Dedifferentiated amniotic fluid mesenchymal stem cell (primary cell): Measurements from ENCODE around the gene KIF26B.

Source experiments
- DNase-seq: peaks from one replicate; pipeline ENCODE4 v3.0.0-alpha.2; 2016; ENCODE audit errors: extremely low spot score

The KIF26B gene

DNA sequence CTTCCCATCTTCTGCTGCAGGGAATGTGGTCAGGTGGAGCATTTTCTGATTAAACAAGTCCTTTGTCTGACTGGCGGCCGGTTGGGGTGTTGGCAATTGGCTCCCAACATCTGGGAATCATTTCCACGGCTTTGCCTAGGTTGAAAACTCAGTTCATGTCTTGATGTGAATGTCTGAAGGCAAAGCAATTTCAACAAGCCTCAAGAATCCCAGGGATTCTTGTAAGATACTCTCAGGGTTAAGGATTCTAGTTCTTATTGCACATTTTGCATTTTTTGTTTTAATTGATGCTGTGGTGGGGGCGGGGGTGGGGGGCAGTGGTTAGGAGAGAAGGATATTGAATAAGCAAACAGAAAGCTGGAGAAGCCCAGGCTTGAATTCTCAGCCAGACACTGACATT is 273.9 kb downstream of the KIF26B start:
- DNase-seq = no peak

DNA sequence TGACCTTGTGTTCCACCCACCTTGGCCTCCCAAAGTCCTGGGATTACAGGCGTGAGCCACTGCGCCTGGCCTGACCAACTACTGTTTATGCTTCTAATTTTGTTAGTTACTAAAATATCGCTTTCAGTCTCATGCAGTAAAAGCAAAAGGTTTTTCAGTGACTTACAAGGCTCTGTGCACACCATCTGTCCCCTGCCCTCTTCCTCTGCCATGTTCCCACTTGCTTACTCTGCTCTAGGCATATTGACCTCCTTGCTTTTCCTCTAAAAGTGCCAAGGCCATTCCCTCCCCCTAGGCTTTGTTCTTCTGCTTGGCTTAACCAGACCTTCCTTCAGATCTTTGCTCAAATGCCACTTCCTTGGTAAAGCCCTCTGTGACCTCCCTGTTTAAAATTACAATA is 276.9 kb downstream of the KIF26B start:
- DNase-seq = no peak

DNA sequence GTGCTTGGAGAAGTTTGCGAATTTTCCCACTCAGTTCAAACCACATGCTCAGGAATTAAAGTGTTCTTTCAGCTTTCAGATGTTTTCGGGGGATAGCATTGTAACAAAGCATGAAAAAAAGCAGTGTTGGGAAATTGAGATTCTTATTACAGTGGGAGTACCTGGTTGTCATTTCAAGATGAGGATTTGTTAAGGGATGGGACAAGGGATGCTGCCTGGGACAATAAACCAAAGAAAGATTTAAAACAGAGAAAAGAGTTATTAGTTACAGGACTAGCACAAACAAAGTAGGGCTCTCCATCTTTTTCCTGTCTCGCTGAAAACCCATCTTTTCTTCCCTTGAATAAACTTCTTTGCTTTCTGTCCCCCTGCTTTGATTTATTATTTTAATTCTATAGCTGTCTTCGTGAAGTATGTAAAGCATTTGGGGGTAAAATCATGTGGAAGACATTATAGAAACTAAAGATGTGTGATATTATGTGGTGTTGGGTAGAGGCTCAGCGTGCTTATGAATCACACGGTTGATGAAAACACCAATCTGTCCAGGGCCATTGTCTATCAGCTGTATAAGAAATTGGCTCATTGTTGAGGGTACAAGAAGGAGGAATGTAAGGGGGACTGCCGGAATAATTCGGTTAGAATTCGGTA is 277.6 kb downstream of the KIF26B start:
- DNase-seq = no peak

DNA sequence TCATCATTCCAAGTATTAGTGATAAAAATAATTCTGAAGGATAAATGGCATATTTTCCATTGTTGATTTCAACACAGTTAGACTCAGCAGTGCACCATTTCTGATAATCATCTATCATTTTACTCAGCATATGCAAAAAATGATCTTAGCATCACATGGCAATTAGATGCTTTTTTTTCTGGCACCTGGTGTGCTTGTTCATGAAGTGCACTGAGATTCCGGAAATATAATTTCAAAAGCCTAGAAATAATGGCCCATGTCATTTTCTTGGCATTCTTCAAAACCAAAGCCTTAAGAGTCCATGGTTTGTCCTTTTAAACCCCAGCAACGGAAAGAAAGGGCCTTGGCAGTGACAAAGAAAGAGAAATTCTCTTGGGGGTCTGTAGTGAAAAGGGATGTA is 278.8 kb downstream of the KIF26B start:
- no peak for DNase-seq

DNA sequence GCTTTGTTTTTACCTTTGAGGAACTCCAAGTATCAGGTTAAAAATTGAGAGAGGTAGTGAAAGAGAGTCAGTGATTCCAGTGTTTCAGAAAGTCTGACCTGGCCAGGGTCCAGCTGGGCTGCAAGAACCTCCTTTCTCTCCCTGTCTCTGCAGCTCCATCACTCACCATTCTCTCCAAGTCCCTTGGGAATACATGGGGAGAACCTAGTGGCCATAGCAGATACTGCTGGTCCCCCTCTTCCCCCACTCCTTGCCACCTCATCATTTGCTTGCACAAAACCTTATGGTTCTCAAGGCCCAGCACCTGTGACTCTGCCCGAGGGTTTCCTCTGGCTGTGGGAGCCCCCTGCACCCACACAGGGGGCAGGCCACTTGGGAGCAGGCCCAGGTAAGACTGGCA is 279.5 kb downstream of the KIF26B start:
- DNase-seq = no peak

DNA sequence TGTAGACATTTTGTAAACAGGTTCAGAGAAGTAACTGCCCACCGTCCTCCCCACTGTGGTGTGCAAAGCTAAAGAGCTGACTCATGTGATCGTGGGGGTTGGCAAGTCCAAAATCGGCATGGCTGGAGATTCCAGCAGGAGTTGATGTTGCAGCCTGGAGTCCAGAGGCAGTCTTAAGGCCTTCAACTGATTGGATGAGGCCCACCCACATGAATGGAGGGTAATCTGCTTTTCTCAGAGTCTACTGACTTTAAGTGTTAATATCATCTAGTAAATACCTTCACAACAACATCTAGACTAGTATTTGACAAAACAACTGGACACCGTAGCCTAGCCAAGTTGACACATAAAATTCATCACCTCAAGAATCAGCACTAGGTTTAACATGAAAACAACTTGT is 281.6 kb downstream of the KIF26B start:
- no peak for DNase-seq

DNA sequence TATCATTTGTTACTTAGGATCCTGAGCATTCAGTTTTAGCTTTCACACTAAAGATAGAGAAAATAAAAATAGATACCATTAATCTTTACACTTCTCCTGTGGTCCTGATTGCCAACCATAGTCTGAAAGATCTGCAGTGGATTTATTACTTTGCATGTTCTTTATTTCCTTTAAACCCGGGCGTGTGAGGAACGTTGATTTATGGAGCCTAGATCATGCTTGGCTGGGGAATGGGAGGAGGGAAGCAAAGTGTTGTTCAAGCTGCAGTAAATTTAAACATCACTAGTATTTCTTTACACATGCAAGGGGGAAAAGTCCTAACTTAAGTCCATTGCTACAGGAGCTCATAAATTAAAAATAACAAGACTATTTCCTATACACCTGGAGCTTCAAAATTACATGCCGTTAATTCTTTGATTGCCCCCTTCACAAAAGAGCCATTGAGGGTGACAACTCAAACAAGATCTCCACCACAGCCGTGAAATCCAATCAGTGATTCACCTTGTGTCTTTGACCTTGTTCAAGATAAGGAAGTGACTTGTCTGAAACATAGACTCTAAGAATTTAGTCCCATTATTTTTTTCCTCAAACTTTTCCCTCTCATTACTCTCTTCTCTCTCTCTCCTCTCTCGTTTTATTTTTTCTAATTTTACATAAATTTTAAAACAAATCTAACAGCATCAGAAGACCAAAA is 282.7 kb downstream of the KIF26B start:
- DNase-seq = no peak

DNA sequence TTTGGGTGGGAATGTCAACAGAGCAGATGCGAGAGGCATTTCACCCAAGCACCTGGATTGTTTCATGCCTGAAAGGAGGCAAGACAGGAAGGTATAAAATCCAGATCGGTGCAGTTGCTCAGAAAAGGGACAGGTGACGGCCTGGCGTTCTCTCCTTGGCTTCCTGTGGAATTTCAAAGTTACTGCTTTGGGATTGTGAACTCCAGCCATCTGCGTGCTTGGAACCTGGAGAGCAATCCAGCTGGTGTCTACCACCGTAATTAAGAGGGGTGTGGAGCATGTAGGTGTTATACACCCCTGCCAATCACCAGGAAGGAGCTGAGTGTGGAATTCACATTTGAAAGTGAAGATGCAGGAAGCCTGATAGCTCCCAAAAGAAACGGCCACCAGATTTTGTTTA is 286.1 kb downstream of the KIF26B start:
- no peak for DNase-seq

DNA sequence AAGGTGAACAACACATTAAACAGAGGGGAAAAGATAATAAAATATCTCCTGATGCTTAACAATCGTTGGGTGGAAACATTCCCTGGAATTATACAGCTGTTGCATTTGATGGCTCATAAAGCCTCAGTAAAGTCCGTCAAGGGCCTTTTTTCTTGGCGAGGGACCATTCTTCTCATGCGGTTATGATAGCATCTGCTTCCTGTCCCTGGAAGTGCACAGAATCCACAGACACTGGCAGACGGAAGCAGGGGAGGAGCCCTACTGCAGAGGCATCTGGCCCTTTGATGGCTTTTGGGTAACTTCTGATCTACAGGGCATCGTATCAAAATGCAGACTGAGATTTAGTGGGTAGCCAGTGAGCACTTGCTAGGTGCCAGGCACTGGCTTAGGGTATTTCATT is 286.9 kb downstream of the KIF26B start:
- DNase-seq = no peak

DNA sequence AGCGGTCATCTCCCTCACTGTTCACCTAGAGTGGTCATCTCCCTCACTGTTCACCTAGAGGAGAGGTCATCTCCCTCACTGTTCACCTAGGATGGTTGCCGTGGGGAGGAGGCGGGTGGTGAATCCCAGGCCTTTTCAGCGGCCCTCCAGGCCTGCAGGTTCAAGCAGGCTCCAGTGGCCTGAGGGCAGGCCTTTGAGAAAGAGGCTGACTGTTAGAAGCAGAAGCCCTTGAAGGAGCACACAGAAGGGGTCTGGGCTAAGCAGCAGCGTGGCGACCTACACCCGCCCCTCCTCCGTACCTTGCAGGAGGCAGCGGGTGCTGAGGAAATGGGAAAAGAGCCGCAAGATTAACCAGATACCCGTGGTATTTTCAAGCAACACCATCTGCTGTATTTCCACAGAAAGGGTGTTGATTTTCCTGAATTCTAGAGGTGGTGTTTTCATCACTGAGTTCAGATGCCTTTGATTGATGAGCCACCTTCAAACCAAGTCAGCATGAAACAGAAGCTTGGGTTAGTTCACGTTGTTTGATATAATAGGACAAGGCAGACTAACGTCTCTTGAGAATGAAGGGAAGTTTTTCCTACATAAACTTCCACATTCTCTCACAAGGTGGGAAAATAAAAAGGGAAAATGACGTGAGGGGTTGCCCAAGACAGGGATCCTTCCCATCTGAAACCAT is 289.5 kb downstream of the KIF26B start:
- no peak for DNase-seq

DNA sequence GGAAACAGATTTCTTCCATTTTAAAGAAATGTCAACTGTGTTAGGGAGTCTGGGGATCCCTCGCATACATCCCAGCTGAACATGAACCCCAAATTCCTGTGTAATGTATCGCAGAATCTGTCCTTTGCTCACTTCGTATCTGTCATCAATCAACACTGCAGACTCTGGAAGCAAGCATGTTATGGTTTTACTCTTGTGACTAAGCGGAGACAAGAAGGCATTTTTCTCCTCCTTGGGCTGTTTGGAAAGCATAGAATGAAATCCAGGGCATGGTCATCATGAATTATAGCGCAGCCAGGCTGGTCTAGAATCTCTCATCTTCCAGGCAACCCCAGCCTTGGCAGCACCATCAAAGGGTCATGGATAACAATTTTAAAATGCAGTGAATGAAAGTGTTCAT is 290.2 kb downstream of the KIF26B start:
- no peak for DNase-seq

DNA sequence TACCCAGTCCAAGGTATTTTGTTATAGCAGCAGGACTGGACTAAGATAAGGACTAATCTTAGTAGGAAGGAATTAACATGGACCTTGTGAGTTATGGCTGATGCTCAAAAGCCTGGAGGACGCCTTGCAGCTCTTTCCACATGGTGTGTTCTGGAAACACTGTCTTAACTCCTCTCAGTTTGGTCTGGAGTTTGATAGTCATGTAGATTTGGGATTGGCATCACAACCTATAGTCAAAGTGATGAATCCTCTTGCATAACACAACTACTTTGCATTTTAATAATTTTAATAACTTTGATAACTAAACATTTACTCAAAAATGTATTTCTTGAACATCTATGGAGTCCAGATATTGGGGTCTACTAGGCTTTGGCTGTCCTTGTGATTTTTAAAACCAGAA is 293.7 kb downstream of the KIF26B start:
- no peak for DNase-seq

DNA sequence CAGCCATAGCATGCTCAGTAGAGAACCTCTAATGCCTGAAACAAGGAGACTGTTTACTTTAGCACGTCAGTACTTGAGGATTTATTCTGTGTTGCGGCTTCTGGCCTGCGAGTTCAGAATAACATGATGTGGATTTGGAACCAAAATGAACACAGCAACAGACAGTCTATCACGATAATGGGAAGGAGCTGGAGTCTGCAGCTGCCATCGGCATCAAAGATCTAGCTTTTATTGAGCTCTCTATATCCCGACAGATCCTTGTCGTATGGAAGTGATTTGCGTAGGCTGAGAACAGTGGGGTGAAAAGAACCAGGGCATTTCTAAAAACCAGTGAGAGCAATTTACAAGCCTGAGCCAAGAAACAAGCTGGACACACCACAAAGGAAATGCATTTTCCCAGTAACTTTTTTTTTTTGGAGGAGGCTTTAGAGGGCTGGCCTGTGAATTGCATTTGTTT is 294.2 kb downstream of the KIF26B start:
- DNase-seq = no peak

DNA sequence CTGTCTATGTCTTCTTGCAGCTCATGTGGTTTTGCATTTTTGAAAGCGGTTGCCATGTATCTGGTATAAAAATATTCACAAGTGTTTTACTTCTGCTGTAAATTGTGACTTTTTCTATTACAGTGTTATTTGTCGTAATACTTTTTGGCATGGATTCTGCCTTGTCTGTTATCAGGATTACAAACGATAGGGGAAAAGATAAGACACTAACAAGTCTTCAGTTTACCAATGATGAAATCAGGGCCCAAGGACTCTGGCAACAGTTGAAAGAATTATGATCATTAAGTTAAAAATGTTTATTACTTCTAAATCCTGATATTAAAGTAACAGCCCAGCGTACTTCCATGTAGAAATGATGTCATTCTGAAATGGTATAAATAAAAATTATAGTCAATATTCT is 298.8 kb downstream of the KIF26B start:
- no peak for DNase-seq

DNA sequence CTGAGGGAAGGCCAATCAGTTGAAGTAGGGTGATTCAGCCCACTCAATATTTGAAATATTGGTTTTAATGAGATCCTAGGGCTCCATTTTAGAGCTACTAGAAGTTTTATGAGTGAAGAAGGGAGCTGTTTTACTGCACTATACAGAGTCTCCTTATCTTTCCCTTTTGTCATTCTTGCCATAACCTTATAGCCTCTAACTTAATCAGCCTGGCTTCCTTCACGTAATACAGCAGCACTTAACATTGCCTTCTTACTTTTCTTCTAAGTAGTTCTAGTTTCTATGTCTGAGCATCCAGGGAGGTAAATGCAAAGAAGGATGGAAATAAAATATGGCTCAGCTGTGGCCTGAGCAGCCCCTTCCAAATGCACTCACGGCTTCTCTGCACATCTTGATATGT is 299.3 kb downstream of the KIF26B start:
- no peak for DNase-seq

DNA sequence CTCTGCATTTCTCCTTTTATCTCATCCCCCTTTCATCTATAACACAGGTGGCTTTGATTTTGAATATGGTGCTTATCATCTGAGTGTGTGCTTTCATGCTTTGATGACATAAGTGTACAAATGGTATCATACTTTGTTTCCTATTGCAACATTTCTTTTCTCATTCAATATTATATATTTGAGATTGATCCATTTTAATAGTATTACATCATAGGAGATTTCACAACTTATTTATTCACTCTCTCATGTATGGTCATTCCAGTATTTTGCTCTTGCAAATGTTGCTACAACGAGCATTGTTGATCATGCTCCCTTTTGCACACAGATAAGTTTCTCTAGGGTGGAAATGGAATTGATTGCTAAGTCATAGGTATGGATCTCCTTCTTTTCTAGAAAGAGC is 302.8 kb downstream of the KIF26B start:
- DNase-seq = no peak

DNA sequence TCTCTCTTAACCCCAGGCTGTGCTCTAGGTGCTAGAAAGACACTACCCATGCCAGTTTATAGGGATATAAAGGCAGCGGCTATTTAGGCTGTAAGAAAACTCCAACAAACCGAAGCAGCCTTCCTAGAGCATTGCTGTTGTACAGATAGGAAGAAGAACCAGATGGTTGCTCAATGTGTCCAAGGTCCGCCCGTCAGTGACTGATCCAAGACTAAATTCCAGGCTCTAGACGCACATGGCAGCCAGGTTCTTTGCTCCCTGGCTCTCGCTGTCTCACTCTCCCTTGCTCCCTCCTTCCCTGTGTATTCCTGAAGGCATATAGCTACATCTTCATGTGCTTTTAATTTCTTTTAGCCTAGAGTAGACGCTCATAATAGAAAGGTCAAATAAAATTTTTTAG is 303.4 kb downstream of the KIF26B start:
- DNase-seq = no peak

DNA sequence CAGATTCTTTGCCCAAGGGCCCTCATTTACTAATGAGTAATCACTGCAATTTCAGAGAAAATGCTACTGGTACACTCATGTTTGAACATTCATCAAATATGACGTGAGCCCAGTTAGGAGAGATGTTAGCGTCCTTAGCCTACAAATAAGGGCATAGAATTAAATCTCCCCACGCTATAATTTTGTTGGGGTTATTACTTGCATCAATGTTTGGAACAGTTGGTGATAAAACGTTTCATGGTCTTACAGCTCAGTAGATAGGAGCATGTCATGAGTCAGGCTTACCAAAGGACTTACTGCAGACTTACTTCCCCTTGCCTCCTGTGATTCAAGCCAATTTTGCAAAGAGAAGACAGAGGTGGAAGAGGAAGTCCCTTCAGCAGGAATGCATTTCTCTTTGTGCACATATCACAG is 304.0 kb downstream of the KIF26B start:
- no peak for DNase-seq

DNA sequence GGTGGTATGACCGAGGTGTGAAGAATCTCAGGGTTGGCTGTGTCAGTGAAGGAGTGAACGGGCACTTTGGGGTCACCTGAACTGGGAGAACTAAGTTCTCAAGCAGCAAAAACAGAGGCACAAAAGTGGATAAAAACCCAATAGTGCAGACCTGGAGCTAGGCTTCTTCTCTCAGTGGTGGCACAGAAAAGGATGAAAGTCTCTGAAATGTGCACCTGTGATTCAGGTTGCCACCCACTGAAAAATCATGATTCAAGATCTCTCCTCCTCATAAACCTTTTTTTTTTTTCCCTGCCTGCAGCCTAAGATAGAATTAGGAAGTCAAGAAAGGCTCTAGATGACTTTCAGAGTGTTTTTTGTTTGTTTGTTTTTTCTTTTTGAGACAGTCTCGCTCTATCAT is 304.8 kb downstream of the KIF26B start:
- DNase-seq = no peak

DNA sequence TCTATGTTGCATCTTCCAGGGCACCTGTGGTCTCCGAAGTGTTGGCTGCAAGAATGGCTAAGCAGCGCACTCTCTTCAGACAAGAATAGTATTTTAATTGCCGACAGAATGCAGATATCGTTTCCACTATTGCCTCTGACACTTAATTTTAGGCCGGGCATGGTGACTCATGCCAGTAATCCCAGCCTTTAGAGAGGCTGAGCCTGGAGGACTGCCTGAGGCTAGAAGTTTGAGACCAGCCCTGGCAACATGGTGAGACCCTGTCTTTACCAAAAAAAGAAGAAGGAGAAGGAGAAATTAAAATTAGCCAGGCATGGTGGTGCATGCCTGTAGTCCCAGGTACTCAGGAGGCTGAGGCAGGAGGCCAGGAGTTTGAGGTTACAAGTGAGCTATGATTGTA is 306.9 kb downstream of the KIF26B start:
- no peak for DNase-seq

DNA sequence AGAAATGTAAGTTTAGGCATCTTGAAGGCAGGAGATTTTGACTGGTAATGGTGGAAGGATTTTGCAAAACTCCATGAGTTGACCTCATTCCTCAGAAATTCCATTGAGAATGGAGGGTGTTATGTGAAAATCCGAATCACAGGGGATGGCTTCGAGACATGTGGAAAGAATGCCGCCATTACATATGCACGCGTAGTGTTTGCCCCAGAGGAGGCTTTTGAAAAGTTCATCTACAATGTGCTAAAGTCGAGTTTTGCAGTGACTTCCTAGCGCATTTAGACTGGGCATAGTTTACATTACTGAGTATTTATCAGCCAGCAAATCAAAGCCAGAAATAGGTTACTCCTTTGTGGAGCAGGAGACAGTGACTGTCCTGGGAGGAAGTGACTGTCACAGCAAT is 307.4 kb downstream of the KIF26B start:
- no peak for DNase-seq

DNA sequence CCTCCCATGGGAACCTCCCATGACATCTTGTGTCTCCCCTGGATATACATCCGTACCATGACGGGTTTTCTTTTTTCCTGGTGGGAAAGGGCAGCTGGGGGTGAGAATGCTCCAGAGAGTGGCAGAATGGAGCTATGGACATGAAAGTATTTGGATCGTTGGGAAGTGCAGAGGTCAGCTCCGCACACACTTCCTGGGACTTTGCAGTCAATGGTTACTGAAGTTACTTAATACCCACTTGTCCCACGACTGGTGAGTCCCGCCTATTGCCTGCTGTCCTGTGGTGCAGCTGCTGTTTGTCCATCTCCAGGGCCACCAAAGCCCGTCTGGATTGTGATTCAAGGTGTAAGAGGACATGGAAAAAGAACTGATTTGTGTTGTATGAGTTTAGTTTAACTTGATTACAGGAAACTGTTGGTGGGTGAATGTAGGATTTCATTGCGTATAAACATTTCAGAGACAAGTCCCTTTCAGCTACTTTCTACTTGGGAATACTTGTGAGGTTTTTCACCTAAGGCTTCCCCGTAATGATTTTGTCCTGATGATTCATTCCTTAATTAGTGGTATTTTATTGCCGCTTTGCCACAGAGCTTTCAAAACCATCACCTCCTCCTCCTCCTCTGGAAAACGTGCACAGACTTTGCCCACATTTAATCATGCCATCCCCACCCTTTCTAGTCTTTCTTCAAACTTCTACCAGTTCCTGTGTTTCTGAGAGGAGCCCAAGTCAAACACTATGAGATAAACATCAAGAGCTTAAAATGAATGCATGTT is 308.8 kb downstream of the KIF26B start:
- no peak for DNase-seq

DNA sequence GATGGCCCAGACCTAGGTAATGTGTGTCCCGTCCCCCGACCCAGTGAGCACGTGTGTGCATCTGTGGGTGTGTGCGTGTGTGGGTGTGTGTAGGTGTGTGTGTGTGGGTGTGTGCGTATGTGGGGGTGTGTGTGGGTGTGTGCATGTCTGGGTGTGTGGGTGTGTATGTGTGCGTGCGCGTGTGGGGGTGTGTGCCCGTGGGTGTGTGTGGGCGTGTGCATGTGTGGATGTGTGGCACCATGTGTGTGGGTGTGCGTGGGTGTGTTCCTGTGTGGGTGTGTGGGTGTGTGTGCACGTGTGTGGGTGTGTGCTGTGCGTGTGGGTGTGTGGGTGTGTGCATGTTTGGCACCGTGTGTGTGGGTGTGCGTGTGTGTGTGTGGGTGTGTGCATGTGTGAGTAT is 309.5 kb downstream of the KIF26B start:
- DNase-seq = no peak
